Inferior parietal cortex (tissue), 1 donor: ENCODE data around the gene NUP58.

Source experiments
- DNase-seq: peaks from one replicate; pipeline ENCODE4 v3.0.0-alpha.2; 2016; ENCODE audit errors: extremely low spot score

NUP58 gene

GRCh38 chr13:25377244-25377962, 76.0 kb downstream of the NUP58 start:
- no peak for DNase-seq

- peak; percentile 50 for DNase-seq
These were observed 77.1 kb downstream of the NUP58 start for GRCh38 chr13:25378528-25378927.

- DNase-seq: no peak
These were observed 77.6 kb downstream of the NUP58 start for GRCh38 chr13:25379011-25379410.

GRCh38 chr13:25380082-25380481, 78.7 kb downstream of the NUP58 start:
- no peak for DNase-seq

- DNase-seq: no peak
These were observed 79.4 kb downstream of the NUP58 start for GRCh38 chr13:25380741-25381324.

- no peak for DNase-seq
These were observed 83.5 kb downstream of the NUP58 start for GRCh38 chr13:25384758-25385410.

- no peak for DNase-seq
These were observed 90.5 kb downstream of the NUP58 start for GRCh38 chr13:25391932-25392331.
